GM23338 (cell line): ENCODE results near the gene CS. TPM values are rescaled to one million over a fixed set of nuclear protein-coding genes. Genes with fewer than 3 reads are reported as not detected.
"Not testable (repeated sequence)": the region's sequence is repeated elsewhere in the genome, so short reads cannot be mapped to it uniquely, and the experiment has no call there.

Source experiments
- ATAC-seq: fragments of 200-7000 bp; cut with Tn5 transposase; 3 replicates; pipeline ENCODE4 v1.9.1; 2020
- DNase-seq: peaks from one replicate; pipeline ENCODE4 v3.0.0-alpha.2; 2015; ENCODE audit warnings: low spot score
- H2AFZ ChIP-seq: fragments of 200-600 bp; sonication (generic); 2 replicates; pipeline ENCODE4 v1.8.0; 2016; ENCODE audit warnings: antibody characterized with exemption, mild to moderate bottlenecking, moderate library complexity
- H3F3A ChIP-seq: fragments of 200-600 bp; sonication (generic); replicated peaks from 2 replicates; pipeline ENCODE4 v1.8.0; 2017; ENCODE audit warnings: antibody characterized with exemption, mixed run types, low read depth
- H3K27ac ChIP-seq: fragments of 200-600 bp; sonication (generic); 2 replicates; pipeline ENCODE4 v1.6.1; 2016; ENCODE audit warnings: low read depth
- H3K27me3 ChIP-seq: fragments of 200-600 bp; sonication (generic); 2 replicates; pipeline ENCODE4 v1.8.0; 2016; ENCODE audit warnings: mild to moderate bottlenecking, mixed run types, moderate library complexity; ENCODE audit not compliant: insufficient read depth
- H3K36me3 ChIP-seq: fragments of 200-600 bp; sonication (generic); 2 replicates; pipeline ENCODE4 v1.8.0; 2016; ENCODE audit warnings: mild to moderate bottlenecking; ENCODE audit not compliant: insufficient read depth
- H3K4me1 ChIP-seq: fragments of 200-600 bp; sonication (generic); 2 replicates; pipeline ENCODE4 v1.8.0; 2016; ENCODE audit warnings: mild to moderate bottlenecking, moderate library complexity; ENCODE audit not compliant: insufficient read depth
- H3K4me2 ChIP-seq: fragments of 200-600 bp; sonication (generic); 2 replicates; pipeline ENCODE4 v1.7.1; 2017; ENCODE audit warnings: mixed run types
- H3K4me3 ChIP-seq: fragments of 200-600 bp; sonication (generic); 2 replicates; pipeline ENCODE4 v1.6.1; 2016; ENCODE audit warnings: mixed run types
- H3K79me2 ChIP-seq: fragments of 200-600 bp; sonication (generic); replicated peaks from 2 replicates; pipeline ENCODE4 v1.8.0; 2017; ENCODE audit warnings: mild to moderate bottlenecking; ENCODE audit not compliant: insufficient read depth
- H3K9me2 ChIP-seq: fragments of 200-600 bp; sonication (generic); 2 replicates; pipeline ENCODE4 v1.8.0; 2017; ENCODE audit not compliant: insufficient read depth
- H4K20me1 ChIP-seq: fragments of 200-600 bp; sonication (generic); replicated peaks from 2 replicates; pipeline ENCODE4 v1.8.0; 2017; ENCODE audit warnings: mild to moderate bottlenecking; ENCODE audit not compliant: insufficient read depth
- H3K27ac Mint-ChIP-seq: 2 replicates; pipeline ENCODE4 v1.8.0; 2020; ENCODE audit warnings: inconsistent platforms, mild to moderate bottlenecking, moderate library complexity, mixed read lengths
- H3K27me3 Mint-ChIP-seq: 3 replicates; pipeline ENCODE4 v1.8.0; 2022; ENCODE audit warnings: low read depth, mild to moderate bottlenecking, moderate library complexity, mixed read lengths, inconsistent platforms; ENCODE audit not compliant: insufficient read depth, poor library complexity
- H3K36me3 Mint-ChIP-seq: 3 replicates; pipeline ENCODE4 v1.8.0; 2021; ENCODE audit warnings: low read depth, mild to moderate bottlenecking, inconsistent platforms, moderate library complexity, mixed read lengths
- H3K4me1 Mint-ChIP-seq: 3 replicates; pipeline ENCODE4 v1.8.0; 2020; ENCODE audit warnings: mild to moderate bottlenecking, inconsistent platforms, mixed read lengths
- H3K4me3 Mint-ChIP-seq: 3 replicates; pipeline ENCODE4 v1.8.0; 2021; ENCODE audit warnings: moderate library complexity, mild to moderate bottlenecking, inconsistent platforms, mixed read lengths
- H3K9me3 Mint-ChIP-seq: 3 replicates; pipeline ENCODE4 v1.8.0; 2020; ENCODE audit warnings: moderate library complexity, mild to moderate bottlenecking, inconsistent platforms, mixed read lengths
- CREB1 ChIP-seq: fragments of 250-450 bp; sonication (Bioruptor Pico); IDR thresholded peaks from 2 replicates; pipeline ENCODE4 v1.5.0; 2020; ENCODE audit warnings: low read depth, mild to moderate bottlenecking, moderate library complexity
- EZH2 ChIP-seq: fragments of 200-600 bp; sonication (generic); IDR thresholded peaks from one replicate; pipeline ENCODE4 v1.8.0; 2017; ENCODE audit warnings: antibody characterized with exemption, mild to moderate bottlenecking, low read depth; ENCODE audit not compliant: unreplicated experiment
- NANOG ChIP-seq: IDR thresholded peaks from 2 replicates; pipeline ENCODE4 v1.6.1; 2016; ENCODE audit warnings: antibody characterized with exemption, borderline replicate concordance
- STAT1 ChIP-seq: IDR thresholded peaks from one replicate; pipeline ENCODE4 v1.6.1; 2016; ENCODE audit warnings: antibody characterized with exemption; ENCODE audit not compliant: unreplicated experiment
- polyA plus RNA-seq: library from polyadenylated mRNA; unstranded; fragments of >200 nt; fragmentation: Nextera tagmentation; extraction: Ambion mirVana; gene quantifications from 2 replicates; pipeline ENCODE4 v1.2.1, GENCODE V29; 2016
- total RNA-seq: library from RNA; depleted of rRNA; stranded (reverse); fragments of >200 nt; shearing (Covaris generic); gene quantifications from 2 replicates; pipeline ENCODE4 v1.2.3, GENCODE V29; 2014
- TF ChIP-seq, protein P1 (sequence below): fragments of 250-450 bp; sonication (Bioruptor Pico); IDR thresholded peaks from 2 replicates; pipeline ENCODE4 v1.5.0; 2020; ENCODE audit warnings: mild to moderate bottlenecking, moderate library complexity
- TF ChIP-seq, protein P2 (sequence below), 2 experiments: fragments of 200-600 bp in 1 of 2; sonication (generic) in 1 of 2; conservative IDR thresholded peaks; 2 replicates each; pipeline versions ENCODE4 v1.5.1 to v1.6.1; 2016 to 2017; ENCODE audit warnings: antibody characterized with exemption in 2 of 2, low read depth in 2 of 2, mild to moderate bottlenecking in 2 of 2, moderate library complexity in 1 of 2

CS gene
- total and polyA plus RNA-seq, 2 experiments from 2014 or later = 63.3 to 166 TPM

DNA sequence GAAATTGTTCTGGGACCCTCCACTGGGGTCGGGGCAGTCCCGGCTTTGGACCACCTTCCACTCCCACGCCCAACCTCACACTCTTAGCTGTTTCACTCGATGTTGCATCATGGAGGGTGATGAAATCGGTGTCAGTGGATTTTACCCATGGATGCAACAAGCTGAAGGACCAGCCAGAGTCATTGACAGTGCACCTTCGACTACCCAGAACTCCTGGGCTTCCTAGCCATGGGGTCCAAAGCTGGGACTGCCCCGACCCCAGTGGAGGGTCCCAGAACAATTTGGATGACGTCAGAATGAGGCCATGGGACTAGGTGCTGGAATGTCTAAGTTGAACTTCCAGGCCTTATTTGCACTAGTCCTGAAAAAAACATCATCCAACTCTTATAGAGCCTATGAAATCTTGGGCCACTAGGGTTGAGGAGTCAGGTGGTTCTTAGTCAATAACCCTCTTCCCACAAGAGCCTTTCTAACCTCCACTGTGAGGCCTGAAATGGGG, 37.7 kb upstream of the CS start (continued):
- TF ChIP-seq, protein P1, sequence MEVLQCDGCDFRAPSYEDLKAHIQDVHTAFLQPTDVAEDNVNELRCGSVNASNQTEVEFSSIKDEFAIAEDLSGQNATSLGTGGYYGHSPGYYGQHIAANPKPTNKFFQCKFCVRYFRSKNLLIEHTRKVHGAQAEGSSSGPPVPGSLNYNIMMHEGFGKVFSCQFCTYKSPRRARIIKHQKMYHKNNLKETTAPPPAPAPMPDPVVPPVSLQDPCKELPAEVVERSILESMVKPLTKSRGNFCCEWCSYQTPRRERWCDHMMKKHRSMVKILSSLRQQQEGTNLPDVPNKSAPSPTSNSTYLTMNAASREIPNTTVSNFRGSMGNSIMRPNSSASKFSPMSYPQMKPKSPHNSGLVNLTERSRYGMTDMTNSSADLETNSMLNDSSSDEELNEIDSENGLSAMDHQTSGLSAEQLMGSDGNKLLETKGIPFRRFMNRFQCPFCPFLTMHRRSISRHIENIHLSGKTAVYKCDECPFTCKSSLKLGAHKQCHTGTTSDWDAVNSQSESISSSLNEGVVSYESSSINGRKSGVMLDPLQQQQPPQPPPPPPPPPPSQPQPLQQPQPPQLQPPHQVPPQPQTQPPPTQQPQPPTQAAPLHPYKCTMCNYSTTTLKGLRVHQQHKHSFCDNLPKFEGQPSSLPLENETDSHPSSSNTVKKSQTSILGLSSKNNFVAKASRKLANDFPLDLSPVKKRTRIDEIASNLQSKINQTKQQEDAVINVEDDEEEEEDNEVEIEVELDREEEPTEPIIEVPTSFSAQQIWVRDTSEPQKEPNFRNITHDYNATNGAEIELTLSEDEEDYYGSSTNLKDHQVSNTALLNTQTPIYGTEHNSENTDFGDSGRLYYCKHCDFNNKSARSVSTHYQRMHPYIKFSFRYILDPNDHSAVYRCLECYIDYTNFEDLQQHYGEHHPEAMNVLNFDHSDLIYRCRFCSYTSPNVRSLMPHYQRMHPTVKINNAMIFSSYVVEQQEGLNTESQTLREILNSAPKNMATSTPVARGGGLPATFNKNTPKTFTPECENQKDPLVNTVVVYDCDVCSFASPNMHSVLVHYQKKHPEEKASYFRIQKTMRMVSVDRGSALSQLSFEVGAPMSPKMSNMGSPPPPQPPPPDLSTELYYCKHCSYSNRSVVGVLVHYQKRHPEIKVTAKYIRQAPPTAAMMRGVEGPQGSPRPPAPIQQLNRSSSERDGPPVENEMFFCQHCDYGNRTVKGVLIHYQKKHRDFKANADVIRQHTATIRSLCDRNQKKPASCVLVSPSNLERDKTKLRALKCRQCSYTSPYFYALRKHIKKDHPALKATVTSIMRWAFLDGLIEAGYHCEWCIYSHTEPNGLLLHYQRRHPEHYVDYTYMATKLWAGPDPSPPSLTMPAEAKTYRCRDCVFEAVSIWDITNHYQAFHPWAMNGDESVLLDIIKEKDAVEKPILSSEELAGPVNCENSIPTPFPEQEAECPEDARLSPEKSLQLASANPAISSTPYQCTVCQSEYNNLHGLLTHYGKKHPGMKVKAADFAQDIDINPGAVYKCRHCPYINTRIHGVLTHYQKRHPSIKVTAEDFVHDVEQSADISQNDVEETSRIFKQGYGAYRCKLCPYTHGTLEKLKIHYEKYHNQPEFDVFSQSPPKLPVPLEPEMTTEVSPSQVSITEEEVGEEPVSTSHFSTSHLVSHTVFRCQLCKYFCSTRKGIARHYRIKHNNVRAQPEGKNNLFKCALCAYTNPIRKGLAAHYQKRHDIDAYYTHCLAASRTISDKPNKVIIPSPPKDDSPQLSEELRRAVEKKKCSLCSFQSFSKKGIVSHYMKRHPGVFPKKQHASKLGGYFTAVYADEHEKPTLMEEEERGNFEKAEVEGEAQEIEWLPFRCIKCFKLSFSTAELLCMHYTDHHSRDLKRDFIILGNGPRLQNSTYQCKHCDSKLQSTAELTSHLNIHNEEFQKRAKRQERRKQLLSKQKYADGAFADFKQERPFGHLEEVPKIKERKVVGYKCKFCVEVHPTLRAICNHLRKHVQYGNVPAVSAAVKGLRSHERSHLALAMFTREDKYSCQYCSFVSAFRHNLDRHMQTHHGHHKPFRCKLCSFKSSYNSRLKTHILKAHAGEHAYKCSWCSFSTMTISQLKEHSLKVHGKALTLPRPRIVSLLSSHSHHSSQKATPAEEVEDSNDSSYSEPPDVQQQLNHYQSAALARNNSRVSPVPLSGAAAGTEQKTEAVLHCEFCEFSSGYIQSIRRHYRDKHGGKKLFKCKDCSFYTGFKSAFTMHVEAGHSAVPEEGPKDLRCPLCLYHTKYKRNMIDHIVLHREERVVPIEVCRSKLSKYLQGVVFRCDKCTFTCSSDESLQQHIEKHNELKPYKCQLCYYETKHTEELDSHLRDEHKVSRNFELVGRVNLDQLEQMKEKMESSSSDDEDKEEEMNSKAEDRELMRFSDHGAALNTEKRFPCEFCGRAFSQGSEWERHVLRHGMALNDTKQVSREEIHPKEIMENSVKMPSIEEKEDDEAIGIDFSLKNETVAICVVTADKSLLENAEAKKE = no peak
- TF ChIP-seq CREB1 (no peak), STAT1 (no peak), EZH2 (no peak)
- TF ChIP-seq, protein P2, sequence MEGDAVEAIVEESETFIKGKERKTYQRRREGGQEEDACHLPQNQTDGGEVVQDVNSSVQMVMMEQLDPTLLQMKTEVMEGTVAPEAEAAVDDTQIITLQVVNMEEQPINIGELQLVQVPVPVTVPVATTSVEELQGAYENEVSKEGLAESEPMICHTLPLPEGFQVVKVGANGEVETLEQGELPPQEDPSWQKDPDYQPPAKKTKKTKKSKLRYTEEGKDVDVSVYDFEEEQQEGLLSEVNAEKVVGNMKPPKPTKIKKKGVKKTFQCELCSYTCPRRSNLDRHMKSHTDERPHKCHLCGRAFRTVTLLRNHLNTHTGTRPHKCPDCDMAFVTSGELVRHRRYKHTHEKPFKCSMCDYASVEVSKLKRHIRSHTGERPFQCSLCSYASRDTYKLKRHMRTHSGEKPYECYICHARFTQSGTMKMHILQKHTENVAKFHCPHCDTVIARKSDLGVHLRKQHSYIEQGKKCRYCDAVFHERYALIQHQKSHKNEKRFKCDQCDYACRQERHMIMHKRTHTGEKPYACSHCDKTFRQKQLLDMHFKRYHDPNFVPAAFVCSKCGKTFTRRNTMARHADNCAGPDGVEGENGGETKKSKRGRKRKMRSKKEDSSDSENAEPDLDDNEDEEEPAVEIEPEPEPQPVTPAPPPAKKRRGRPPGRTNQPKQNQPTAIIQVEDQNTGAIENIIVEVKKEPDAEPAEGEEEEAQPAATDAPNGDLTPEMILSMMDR (conservative IDR thresholded peaks at IDR 0.05; ENCODE audit: low read depth in 2 of 2) = no peak

DNA sequence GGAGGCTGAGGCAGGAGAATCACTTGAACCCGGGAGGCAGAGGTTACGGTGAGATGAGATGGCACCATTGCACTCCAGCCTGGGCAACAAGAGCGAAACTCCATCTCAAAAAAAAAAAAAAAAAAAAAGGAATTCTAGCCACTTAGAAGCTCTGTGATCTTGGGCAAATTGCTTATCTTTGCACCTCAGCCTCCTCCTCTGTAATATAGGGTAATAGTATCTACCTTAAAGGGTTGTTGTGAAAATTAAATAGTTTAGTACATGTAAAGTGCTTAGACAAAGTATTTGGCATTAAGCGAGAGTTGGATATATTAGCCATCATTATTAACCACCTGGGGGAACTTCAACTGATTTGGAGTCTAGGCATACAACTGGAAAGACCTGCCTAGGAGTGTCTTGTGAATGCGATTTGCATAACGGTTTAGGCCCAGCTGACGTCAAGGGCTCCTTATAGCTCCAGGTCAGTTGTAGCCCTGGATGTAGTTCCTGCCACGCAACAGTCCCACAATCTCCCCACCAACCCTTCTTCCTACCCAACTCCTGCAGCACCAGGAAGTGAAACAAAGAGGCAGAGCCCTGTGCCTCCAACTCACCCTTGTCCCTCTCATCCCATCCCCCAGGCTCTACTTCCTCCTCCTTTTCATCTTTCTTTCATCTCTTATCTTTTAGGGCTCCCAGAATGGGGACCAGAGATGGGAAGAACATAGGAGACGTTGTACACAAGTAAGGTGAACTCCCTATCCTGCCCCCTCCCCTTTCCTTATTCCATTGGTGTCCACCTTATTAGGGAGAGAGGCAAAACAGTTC, 36.4 kb upstream of the CS start:
- peaks cover 12% of the 10 kb centered on the region for H3K27me3 Mint-ChIP-seq
- Histone ChIP-seq H3K79me2 (peaks cover 5% of the 10 kb centered on the region; the same call in 1 of the 2 replicates), H3K36me3 (no peaks in the 10 kb centered on the region), H3K4me3 (no peak overlapping the region), H3K27me3 (no peaks in the 10 kb centered on the region), H3F3A (peaks cover 22% of the 10 kb centered on the region; the same call in 1 of the 2 replicates), H3K4me1 (peaks cover 33% of the 10 kb centered on the region), H2AFZ (no peak overlapping the region), H4K20me1 (no peaks in the 10 kb centered on the region), H3K27ac (no peak overlapping the region; the same call in 1 of the 2 replicates), H3K4me2 (no peak overlapping the region), H3K9me2 (peaks cover 19% of the 10 kb centered on the region)
- H3K4me1 Mint-ChIP-seq = peaks cover 42% of the 10 kb centered on the region
- no peak overlapping the region for H3K4me3 Mint-ChIP-seq
- peak; percentile 8 for DNase-seq
- ATAC-seq = no peak
- H3K27ac Mint-ChIP-seq = peak overlapping the region; percentile 33; the same call in 1 of the 2 replicates
- no peaks in the 10 kb centered on the region for H3K9me3 Mint-ChIP-seq
- TF ChIP-seq NANOG (no peak), EZH2 (no peak)
- no peaks in the 10 kb centered on the region for H3K36me3 Mint-ChIP-seq

DNA sequence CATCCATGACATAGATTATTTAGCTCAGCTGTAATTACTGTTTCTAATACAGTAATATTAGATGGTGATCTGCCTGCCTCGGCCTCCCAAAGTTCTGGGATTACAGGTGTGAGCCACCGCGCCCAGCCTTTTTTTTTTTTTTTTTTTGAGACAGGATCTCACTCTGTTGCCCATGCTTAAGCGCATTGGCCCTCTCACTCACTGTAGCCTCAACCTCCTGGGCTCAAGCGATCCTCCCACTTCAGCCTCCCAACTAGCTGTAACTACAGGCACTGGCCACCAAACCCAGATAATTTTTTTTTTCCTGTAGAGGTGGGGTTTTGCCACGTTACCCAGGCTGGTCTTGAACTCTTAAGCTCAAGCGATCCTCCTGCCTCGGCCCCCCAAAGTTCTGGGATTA, 35.4 kb upstream of the CS start:
- Histone ChIP-seq H3F3A (peaks cover 22% of the 10 kb centered on the region; the same call in 1 of the 2 replicates), H3K9me2 (peaks cover 19% of the 10 kb centered on the region), H3K4me1 (peaks cover 33% of the 10 kb centered on the region)
- DNase-seq, H3K4me2 ChIP-seq, H2AFZ ChIP-seq, H3K4me3 Mint-ChIP-seq, H3K36me3 ChIP-seq, H3K27ac Mint-ChIP-seq, H4K20me1 ChIP-seq, H3K4me3 ChIP-seq, H3K36me3 Mint-ChIP-seq, H3K79me2 ChIP-seq, ATAC-seq, H3K9me3 Mint-ChIP-seq, H3K27ac ChIP-seq, H3K27me3 ChIP-seq: not testable (repeated sequence)
- Mint-ChIP-seq H3K27me3 (peaks cover 12% of the 10 kb centered on the region), H3K4me1 (peaks cover 42% of the 10 kb centered on the region)
